ENCODE measurements around the gene HIVEP3. TPM values are rescaled to one million over a fixed set of nuclear protein-coding genes. Genes with fewer than 3 reads are reported as not detected.
A peak's percentile ranks its signal among the peaks of the same experiment; 100 is the strongest.

Gene HIVEP3
- total RNA-seq, 1 experiment from 2014 or later = 1.2 TPM

GRCh38 chr1:41714638-41715389 is 203.9 kb downstream of the HIVEP3 start:
- H3K4me1 Mint-ChIP-seq (ENCODE audit: insufficient read depth, unreplicated experiment) = peaks cover 15% of the 10 kb centered on the region
- intact Hi-C loops (cut with micrococcal nuclease) = no loop called here
- no peak for DNase-seq (ENCODE audit: unreplicated experiment)
- H3K4me3 Mint-ChIP-seq (ENCODE audit: unreplicated experiment) = no peak overlapping the region
- no peaks in the 10 kb centered on the region for H3K9me3 Mint-ChIP-seq (ENCODE audit: unreplicated experiment)
- no peak overlapping the region for H3K27ac Mint-ChIP-seq (ENCODE audit: low read depth, unreplicated experiment)
- no peaks in the 10 kb centered on the region for H3K36me3 Mint-ChIP-seq (ENCODE audit: insufficient read depth, unreplicated experiment)
- TF ChIP-seq CTCF (IDR thresholded peaks at IDR 0.05; ENCODE audit: unreplicated experiment) = no peak
- CTCF ChIA-PET = interaction anchor here (0.6 kb wide), 1 partner anchor 38 kb away, joined by 3 read pairs; no protein-coding TSS in a partner anchor
- no TSS peak for BruUV-seq (replicated peaks)
- POLR2A ChIA-PET = interaction anchor here (0.5 to 0.6 kb wide), 2 partner anchors 34 to 222 kb away, joined by 3 read pairs; no protein-coding TSS in a partner anchor
- no peaks in the 10 kb centered on the region for H3K27me3 Mint-ChIP-seq (ENCODE audit: insufficient read depth, unreplicated experiment)

- peak; percentile 31 for DNase-seq (ENCODE audit: unreplicated experiment)
- H3K4me1 Mint-ChIP-seq (ENCODE audit: insufficient read depth, unreplicated experiment) = peaks cover 14% of the 10 kb centered on the region
- CTCF ChIA-PET = no interaction called here
- no peaks in the 10 kb centered on the region for H3K27me3 Mint-ChIP-seq (ENCODE audit: insufficient read depth, unreplicated experiment)
- H3K9me3 Mint-ChIP-seq (ENCODE audit: unreplicated experiment) = no peaks in the 10 kb centered on the region
- intact Hi-C loops (cut with micrococcal nuclease) = no loop called here
- POLR2A ChIA-PET = interaction anchor here (0.5 to 0.6 kb wide), 3 partner anchors 33 to 223 kb away, joined by 3 to 4 read pairs (median 3); no protein-coding TSS in a partner anchor
- H3K27ac Mint-ChIP-seq (ENCODE audit: low read depth, unreplicated experiment) = no peak overlapping the region
- no peak overlapping the region for H3K4me3 Mint-ChIP-seq (ENCODE audit: unreplicated experiment)
- BruUV-seq (replicated peaks) = no TSS peak
- H3K36me3 Mint-ChIP-seq (ENCODE audit: insufficient read depth, unreplicated experiment) = no peaks in the 10 kb centered on the region
- no peak for TF ChIP-seq CTCF (IDR thresholded peaks at IDR 0.05; ENCODE audit: unreplicated experiment)
Observed at GRCh38 chr1:41713557-41714327, 205.0 kb downstream of the HIVEP3 start.

GRCh38 chr1:41713141-41713540 is 205.6 kb downstream of the HIVEP3 start:
- Mint-ChIP-seq H3K36me3 (ENCODE audit: insufficient read depth, unreplicated experiment) (no peaks in the 10 kb centered on the region), H3K27me3 (ENCODE audit: insufficient read depth, unreplicated experiment) (no peaks in the 10 kb centered on the region), H3K4me3 (ENCODE audit: unreplicated experiment) (no peak overlapping the region), H3K27ac (ENCODE audit: low read depth, unreplicated experiment) (no peak overlapping the region), H3K4me1 (ENCODE audit: insufficient read depth, unreplicated experiment) (peaks cover 9% of the 10 kb centered on the region), H3K9me3 (ENCODE audit: unreplicated experiment) (no peaks in the 10 kb centered on the region)
- intact Hi-C loops (cut with micrococcal nuclease) = no loop called here
- CTCF ChIA-PET = no interaction called here
- no peak for DNase-seq (ENCODE audit: unreplicated experiment)
- POLR2A ChIA-PET = no interaction called here
- TF ChIP-seq CTCF (IDR thresholded peaks at IDR 0.05; ENCODE audit: unreplicated experiment) = no peak
- BruUV-seq (replicated peaks) = no TSS peak

GRCh38 chr1:41712695-41713094 is 206.0 kb downstream of the HIVEP3 start:
- H3K4me1 Mint-ChIP-seq (ENCODE audit: insufficient read depth, unreplicated experiment) = peaks cover 9% of the 10 kb centered on the region
- no TSS peak for BruUV-seq (replicated peaks)
- ChIA-PET POLR2A (no interaction called here), CTCF (no interaction called here)
- H3K4me3 Mint-ChIP-seq (ENCODE audit: unreplicated experiment) = no peak overlapping the region
- no peaks in the 10 kb centered on the region for H3K36me3 Mint-ChIP-seq (ENCODE audit: insufficient read depth, unreplicated experiment)
- H3K27me3 Mint-ChIP-seq (ENCODE audit: insufficient read depth, unreplicated experiment) = peaks cover 3% of the 10 kb centered on the region
- peak; percentile 24 for DNase-seq (ENCODE audit: unreplicated experiment)
- no peaks in the 10 kb centered on the region for H3K9me3 Mint-ChIP-seq (ENCODE audit: unreplicated experiment)
- TF ChIP-seq CTCF (IDR thresholded peaks at IDR 0.05; ENCODE audit: unreplicated experiment) = no peak
- intact Hi-C loops (cut with micrococcal nuclease) = no loop called here
- H3K27ac Mint-ChIP-seq (ENCODE audit: low read depth, unreplicated experiment) = no peak overlapping the region

Data from MCF 10A (cell line).